ENCODE measurements around the gene WWOX.

DNA sequence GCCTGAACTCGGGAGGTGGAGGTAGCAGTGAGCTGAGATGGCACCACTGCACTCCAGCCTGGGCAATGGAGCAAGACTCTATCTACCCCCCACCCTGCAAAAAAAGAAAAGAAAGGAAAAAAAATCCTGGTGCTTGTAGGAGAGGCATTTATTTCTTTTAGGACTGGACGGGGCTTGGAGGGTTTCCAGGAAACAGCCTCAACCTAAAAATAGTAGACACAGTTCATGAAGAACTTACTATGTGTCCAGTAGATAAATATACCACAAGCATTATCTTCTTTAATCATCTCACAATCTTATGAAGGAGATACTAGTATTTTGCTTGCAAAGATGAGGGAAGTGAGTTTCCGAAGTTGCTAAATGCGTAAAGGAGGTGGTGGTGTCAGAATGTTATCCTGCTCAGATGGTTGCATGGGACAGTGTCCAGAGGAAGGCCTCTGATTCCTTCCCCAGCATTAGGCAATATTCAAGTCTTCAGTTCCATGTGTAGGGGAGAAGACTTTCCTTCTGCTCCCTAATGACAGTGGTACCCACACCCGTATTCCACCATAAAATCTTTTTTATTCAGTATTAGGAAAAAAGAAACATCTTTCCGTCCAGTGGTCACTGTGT is 263.2 kb downstream of the WWOX start:
- TF ChIP-seq, protein P1, sequence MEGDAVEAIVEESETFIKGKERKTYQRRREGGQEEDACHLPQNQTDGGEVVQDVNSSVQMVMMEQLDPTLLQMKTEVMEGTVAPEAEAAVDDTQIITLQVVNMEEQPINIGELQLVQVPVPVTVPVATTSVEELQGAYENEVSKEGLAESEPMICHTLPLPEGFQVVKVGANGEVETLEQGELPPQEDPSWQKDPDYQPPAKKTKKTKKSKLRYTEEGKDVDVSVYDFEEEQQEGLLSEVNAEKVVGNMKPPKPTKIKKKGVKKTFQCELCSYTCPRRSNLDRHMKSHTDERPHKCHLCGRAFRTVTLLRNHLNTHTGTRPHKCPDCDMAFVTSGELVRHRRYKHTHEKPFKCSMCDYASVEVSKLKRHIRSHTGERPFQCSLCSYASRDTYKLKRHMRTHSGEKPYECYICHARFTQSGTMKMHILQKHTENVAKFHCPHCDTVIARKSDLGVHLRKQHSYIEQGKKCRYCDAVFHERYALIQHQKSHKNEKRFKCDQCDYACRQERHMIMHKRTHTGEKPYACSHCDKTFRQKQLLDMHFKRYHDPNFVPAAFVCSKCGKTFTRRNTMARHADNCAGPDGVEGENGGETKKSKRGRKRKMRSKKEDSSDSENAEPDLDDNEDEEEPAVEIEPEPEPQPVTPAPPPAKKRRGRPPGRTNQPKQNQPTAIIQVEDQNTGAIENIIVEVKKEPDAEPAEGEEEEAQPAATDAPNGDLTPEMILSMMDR (optimal IDR thresholded peaks at IDR 0.05 in 1 of 3, IDR thresholded peaks at IDR 0.05 in 1 of 3, conservative IDR thresholded peaks at IDR 0.05 in 1 of 3; ENCODE audit: extremely low read depth in 1 of 3, insufficient read depth in 2 of 3, low read length in 3 of 3): no peak
- no peak for TF ChIP-seq EZH2 (IDR thresholded peaks at IDR 0.05; ENCODE audit: low read length)

Measured in keratinocyte (primary cell).